ENCODE data around the gene NPC1L1.
A peak's percentile ranks its signal among the peaks of the same experiment; 100 is the strongest.

NPC1L1 gene

DNA sequence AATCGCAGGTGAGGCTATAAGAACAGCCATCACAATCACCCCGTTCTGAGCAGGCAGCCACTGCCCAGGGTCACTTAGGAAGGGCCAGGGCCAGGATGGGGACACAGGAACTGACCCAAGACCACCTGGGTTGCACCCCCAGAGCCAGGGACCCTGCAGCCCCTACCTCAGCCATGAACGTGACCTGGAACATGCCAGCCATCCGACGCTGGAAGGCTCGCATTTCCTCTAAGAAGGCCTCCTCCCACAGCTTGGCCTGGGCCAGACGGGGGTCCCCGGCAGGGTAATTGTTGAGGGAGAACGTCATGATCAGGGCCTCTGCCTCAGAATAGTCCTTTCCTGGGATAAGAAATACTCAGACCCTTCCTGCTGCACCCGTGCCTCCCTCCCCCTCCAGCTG lies 5.0 kb downstream of the NPC1L1 start:
- no peak for DNase-seq (ENCODE audit: low read depth in 2 of 2)

DNA sequence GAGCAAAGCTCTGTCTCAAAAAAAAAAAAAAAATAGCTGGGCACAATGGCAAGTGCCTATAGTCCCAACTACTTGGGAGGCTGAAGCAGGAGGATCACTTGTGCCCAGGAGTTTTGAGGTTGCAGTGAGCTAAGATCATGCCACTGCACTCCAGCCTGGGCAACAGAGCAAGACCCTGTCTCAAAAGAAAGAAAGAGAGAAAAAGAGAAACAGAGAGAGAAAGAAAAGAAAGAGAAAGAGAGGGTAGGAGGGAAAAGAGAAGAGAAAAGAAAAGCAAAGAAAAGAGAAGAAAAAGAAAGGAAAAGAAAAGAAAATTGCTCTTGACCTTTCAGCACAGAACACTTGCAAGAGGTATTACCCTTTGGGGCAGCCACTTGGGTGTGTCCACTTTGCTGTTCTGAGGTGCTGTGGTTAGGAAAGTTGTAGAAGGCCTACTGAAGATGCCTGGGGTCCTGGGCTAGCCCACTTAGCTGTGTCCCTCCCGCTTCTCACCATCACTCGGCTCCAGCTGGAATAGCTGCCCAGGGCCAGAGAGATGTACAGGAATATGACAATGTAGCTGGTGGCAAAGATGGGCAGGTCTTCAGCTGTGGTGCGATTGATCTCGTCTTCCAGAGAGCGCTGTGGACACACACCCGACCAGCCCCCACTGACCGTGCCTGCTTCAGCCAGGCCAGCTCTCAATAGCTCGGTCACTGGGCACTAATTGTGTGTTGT lies 5.6 kb downstream of the NPC1L1 start:
- no peak for DNase-seq (ENCODE audit: low read depth in 2 of 2)

DNA sequence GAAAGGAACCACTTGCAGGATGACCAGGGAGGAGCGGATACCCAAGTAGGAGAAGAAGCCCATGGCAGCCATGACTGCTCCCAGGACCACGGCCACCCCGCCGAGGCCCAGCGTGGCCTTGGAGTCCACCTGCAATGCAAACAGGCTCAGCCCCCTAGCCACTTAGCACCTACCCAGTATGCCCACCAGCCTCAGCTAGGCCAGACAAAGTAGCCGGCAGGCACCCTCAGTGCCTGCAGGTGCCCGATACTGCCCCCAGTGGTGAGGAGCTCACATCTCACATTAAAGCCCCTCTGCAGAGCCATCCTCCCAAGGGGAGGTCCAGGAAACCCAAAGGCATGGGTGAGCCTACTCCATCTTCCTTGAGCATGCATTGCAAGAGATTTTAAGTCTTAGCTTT lies 6.6 kb downstream of the NPC1L1 start:
- DNase-seq (ENCODE audit: low read depth in 2 of 2): peak in 1 of 2 donors; percentile 12

DNA sequence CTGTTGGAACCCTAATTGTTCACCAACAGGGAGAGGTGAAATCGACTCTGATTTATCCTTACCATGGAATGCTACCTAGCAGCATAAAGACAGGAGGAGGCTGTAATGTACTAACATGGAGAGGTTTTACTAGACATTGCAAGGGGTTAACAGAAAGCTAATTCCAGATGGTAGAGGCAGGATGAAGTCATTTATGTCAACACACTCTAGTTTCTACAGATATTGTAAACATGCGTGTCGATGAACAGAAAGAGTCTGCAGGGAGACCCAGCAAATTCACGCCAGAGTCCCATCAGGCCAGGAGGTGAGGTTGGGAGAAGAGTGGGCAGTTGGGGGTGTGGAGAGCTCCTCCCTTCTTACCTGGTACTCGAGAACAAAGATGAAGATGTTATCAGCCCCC lies 7.0 kb downstream of the NPC1L1 start:
- no peak for DNase-seq (ENCODE audit: low read depth in 2 of 2)

- no peak for DNase-seq (ENCODE audit: low read depth in 2 of 2)
These were observed 7.7 kb downstream of the NPC1L1 start for GRCh38 chr7:44533301-44534055.

GRCh38 chr7:44531421-44532380 lies 9.4 kb downstream of the NPC1L1 start:
- no peak for DNase-seq (ENCODE audit: low read depth in 2 of 2)

GRCh38 chr7:44530990-44531389 lies 10.1 kb downstream of the NPC1L1 start:
- DNase-seq (ENCODE audit: low read depth in 2 of 2): no peak

- DNase-seq (ENCODE audit: low read depth in 2 of 2): no peak
These were observed 16.2 kb downstream of the NPC1L1 start for GRCh38 chr7:44524811-44525388.

- no peak for DNase-seq (ENCODE audit: low read depth in 2 of 2)
These were observed 18.8 kb downstream of the NPC1L1 start for GRCh38 chr7:44522315-44522714.

GRCh38 chr7:44521347-44522095 lies 19.6 kb downstream of the NPC1L1 start:
- no peak for DNase-seq (ENCODE audit: low read depth in 2 of 2)

DNA sequence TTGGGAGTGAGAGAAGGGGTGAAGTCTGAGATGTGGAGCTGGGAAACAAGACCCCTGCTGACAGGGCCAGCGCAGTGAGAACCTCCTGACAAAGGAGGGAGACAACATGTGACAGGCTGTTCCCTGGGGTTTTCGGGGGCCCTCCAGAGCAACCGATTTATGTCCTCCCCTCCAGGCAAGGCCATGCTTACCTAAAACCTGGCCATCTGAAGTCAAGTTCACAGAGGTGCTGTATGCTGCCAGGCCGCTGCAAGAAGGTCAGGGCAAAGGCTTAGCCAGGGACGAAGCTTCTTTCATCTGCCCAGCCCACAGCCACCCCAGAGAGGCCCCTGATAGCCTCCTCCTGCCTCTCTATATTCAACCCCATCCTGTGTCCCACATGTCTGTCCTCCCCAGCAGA lies 20.6 kb downstream of the NPC1L1 start:
- no peak for DNase-seq (ENCODE audit: low read depth in 2 of 2)

DNA sequence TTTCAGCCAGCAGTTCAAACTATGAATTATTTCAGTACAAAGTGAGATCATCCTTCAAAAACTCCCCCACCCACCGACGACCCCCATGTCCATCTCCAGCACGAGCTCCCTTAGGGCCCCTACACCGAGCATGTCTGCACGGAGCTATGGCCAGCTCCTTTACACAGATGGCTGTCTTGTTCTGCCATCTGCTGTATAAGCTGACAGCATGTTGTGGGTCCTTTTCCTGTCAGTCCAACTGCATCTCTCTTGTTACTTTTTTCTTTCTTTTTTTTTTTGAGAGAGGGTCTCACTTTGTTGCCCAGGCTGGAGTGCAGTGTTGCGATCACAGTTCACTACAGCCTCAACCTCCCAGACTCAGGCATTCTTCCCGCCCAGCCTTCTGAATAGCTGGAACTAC lies 21.6 kb downstream of the NPC1L1 start:
- DNase-seq (ENCODE audit: low read depth in 2 of 2): no peak

- no peak for DNase-seq (ENCODE audit: low read depth in 2 of 2)
These were observed 22.4 kb downstream of the NPC1L1 start for GRCh38 chr7:44518761-44519160.

- no peak for DNase-seq (ENCODE audit: low read depth in 2 of 2)
These were observed 24.0 kb downstream of the NPC1L1 start for GRCh38 chr7:44517175-44517574.

- DNase-seq (ENCODE audit: low read depth in 2 of 2): no peak
These were observed 25.4 kb downstream of the NPC1L1 start for GRCh38 chr7:44515590-44516268.

DNA sequence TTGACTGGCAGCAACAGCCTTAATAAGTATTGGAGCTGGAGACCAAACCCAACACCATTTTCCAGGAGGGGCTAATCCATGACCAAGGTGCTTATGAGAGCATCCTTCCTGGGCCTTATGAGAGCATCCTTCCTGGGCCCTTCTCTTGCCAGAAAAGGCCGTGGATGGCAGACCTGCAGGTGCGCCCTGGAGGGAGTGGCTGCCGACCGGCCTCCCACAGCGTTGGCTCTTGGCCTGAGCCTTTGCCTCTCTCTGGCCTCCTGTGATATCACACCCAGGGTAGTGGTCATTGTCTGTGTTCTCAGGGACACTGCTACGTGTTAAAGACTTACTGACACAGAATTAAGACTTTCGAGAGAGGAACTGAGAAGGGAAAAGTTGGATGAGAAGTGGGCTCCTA lies 28.4 kb downstream of the NPC1L1 start:
- no peak for DNase-seq (ENCODE audit: low read depth in 2 of 2)

GRCh38 chr7:44511863-44512468 lies 29.2 kb downstream of the NPC1L1 start:
- no peak for DNase-seq (ENCODE audit: low read depth in 2 of 2)

- DNase-seq (ENCODE audit: low read depth in 2 of 2): no peak
These were observed 29.9 kb downstream of the NPC1L1 start for GRCh38 chr7:44511236-44511635.

DNA sequence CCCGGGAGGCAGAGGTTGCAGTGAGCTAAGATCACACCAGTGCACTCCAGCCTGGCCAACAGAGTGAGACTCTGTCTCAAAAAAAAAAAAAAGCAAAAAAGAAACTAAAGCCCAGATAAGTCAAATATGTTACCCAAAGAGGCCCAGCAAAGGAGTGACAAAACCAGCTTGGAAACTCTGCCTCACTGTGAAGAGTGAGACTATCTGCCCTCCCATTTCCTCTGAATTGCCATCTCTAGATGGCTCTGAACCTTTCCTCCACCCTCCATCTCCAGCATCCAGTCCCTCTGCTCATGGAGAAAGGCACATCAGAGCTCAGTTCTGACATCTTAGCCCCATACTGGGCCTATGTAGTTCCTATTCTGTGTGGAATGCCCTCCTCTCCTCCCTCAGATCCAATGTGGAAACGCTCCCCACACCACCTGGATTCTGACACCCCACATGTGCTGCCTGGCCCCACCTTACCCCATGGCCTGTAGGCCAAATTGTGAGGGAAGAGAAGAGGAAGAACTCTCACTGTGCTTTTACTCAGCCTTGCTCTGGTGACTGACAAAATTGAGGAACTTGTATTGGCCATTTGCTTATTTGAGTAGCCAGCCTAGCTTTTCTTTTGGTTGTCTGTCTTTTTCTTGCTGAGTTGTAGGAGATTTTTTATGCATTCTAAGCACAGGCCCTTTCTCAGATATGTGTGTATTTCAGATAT lies 32.7 kb downstream of the NPC1L1 start:
- DNase-seq (ENCODE audit: low read depth in 2 of 2): no peak
